Glomerular endothelial cell (primary cell): ENCODE results near the gene FOXL3. TPM values are rescaled to one million over a fixed set of nuclear protein-coding genes. Genes with fewer than 3 reads are reported as not detected.

ENCODE experiments used
- DNase-seq: peaks from one replicate; pipeline ENCODE4 v3.0.0-alpha.2; 2011; ENCODE audit warnings: low read depth, low spot score; ENCODE audit errors: extremely low read depth
- total RNA-seq: library from RNA; depleted of rRNA; stranded (reverse); fragments of >200 nt; gene quantifications from 2 replicates; pipeline ENCODE4 v1.2.3, GENCODE V29; 2015

FOXL3 gene
- total RNA-seq, 1 donor from 2014 or later = not detected

DNA sequence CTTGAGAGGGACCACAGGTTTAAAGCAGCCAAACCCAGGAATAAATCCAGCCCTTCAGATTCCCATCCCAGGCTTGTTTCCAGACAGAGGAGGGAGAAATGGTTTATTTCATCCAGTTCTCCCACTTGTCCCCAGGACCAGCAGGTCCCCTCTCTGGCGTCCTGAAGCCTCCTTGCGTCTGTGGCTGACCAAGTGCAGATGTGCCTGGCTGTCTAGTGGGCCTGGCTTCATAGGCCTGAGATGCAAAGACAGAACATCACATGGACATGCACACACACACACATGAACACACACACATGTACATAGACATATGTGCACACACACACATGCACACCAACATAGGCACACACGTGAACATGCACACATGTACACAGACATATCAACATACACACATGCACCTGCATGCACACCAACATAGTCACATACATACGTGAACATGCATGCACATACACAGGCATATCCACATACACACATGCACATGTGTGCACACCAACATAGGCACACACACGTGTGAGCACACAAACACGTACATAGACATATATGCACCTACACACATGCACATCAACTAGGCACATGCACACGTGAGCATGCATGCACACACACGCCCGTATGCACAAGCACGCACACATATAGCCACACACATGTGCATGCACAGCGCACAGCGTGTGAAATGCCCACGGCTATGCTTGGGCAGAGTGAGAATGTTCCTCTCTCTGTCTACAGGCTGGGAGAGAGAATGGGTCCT is 10.7 kb downstream of the FOXL3 start:
- no peak for DNase-seq

DNA sequence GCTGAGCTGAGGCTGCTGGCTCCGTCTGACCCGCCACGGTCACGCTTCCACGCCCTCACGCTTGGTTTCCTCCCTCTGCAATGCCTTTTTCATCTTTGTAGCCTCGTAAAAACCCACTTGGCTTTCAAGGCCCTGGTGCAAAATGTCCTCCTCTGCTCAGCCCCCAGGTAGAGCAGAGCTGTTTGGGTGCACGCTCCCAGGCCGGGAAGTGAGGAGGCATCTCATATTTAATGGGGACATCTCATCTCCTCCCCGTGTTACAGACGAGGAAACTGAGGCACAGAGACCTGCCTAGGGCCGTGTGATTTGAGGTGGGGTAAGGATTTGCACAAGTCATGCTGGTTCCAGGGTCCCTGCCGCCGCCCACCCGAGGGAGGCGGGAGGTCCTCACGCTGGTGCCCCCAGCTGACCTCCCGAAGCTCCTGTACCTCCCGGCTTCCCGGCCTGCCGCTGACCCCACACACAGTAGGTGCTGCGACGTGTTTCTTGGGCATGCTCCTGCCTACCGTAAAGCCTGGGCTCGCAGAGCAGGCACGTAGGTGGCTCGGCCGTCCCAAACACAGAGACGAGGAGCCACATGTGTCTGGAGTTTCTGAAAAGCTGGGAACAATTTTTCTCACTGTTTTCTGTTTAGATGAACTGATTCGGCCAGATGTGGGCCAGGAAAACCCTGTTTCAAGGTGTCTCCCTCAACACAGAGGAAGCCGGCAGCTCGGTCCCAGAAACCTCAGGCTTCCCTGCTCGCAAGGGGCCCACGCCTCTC is 11.5 kb downstream of the FOXL3 start:
- no peak for DNase-seq

DNA sequence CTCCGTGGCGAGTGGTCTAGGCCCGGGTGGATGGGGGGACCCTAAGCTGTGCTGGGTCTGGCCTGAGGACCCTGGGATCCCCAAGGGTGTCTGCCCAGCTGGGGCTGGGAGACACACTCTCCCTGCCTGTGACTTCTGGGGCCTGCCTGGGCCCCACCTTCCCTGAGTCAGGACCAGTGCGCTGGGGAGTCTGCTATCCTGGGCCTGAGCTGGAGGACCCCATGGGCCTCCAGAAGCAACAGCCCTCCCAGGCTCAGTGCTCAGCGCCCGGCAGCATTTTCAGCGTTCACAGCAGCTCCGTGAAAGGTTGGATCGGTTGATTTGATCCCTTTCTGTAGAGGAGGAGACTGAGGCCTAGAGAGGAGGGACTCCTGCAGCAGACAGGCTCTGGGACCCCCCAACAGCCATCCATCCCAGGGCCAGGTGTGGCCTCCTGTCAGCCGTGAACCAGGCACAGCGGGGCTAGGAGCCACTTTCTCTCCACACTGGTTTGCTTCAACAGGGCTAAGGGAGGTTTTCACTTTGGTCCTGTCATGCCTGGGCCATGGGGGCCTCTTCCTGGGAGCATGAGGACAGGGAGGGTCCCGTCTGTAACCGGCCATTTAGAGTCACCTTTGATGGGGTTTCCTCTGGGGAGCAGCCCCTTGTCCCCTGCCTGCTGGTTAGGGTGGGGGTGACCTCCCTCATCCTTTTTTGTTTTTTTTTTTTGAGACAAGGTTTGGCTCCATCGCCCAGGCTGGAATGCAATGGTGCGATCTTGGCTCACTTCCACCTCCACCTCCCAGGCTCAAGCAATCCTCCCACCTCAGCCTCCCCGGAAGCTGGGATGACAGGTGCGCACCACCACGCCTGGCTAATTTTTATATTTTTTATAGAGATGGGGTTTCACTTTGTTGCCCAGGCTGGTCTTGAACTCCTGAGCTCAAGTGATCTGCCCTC is 12.4 kb downstream of the FOXL3 start:
- no peak for DNase-seq

DNA sequence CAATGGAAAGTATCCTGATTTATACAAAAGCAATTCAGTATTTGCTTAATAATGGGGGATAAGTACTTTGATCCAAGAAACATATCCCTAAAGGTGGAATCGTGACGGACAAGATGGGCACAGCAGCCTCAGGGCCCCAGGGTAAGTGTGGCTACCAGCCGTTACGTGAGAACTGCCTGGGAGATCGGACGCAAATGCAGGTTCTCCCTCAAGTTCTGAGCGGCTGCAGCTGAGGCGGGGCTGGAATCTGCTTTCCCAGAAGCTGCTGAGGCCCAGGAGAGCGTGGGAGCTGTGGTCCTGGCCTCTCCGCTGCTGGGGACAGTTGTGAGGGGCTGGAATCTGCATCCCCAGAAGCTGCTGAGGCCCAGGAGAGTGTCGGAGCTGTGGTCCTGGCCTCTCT is 13.5 kb downstream of the FOXL3 start:
- no peak for DNase-seq

DNA sequence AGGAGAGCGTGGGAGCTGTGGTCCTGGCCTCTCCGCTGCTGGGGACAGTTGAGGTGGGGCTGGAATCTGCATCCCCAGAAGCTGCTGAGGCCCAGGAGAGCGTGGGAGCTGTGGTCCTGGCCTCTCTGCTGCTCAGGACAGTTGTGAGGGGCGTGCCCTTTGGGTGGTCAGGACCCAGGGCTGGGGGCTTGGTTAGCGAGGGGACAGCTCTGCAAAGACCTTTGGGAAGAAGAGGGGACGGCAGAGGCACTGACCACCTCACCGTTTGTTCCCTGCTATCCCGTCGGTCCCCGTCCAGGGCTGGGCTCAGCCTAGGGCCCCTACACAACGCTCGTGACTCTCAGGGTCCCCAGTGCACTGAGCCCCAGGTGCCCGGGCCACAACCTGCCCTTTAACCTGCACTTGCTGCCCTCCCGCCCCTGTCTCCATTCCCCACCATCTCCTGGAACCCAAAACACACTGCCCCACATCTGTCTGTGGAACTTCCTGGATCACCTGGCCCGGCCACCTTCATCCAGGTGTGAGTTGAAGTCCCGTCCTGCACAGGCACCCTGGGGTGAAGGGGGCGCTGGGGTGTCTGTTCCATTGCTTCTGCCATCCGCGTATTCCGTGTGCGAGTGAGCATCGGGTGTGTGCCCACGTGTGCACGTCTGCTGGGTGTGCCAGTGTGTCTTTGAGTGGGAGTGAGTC is 14.1 kb downstream of the FOXL3 start:
- DNase-seq = no peak

DNA sequence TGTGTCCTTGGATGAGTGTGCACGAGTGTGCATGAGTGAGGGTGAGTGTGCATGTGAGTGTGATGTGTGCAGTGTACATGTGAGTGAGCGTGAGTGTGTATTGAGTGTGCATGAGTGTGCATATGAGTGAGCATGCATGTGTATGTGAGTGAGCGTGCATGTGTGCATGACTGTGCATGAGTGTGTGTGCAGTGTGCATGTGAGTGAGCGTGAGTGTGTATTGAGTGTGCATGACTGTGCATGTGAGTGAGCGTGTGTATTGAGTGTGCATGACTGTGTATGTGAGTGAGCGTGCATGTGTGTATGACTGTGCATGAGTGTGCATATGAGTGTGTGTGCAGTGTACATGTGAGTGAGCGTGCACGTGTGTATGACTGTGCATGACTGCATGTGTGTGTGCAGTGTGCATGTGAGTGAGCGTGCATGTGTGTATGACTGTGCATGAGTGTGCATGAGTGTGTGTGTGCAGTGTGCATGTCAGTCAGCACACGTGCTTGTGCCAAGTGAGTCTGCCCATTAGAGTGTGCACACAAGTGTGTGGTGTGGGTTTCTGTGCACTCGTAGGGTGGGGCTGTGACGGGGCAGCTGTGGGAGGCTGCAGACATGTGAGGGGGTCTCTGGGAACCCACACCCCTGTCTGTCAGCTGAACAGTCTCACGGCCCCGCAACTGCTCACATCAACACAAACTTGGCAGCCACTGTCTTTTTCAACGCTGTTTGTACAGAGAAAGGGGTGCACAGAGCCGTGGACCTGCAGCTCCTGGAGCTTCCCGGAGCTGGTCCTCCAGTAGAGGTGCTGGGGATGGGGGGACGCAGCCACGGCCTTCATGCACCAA is 14.8 kb downstream of the FOXL3 start:
- DNase-seq = no peak

DNA sequence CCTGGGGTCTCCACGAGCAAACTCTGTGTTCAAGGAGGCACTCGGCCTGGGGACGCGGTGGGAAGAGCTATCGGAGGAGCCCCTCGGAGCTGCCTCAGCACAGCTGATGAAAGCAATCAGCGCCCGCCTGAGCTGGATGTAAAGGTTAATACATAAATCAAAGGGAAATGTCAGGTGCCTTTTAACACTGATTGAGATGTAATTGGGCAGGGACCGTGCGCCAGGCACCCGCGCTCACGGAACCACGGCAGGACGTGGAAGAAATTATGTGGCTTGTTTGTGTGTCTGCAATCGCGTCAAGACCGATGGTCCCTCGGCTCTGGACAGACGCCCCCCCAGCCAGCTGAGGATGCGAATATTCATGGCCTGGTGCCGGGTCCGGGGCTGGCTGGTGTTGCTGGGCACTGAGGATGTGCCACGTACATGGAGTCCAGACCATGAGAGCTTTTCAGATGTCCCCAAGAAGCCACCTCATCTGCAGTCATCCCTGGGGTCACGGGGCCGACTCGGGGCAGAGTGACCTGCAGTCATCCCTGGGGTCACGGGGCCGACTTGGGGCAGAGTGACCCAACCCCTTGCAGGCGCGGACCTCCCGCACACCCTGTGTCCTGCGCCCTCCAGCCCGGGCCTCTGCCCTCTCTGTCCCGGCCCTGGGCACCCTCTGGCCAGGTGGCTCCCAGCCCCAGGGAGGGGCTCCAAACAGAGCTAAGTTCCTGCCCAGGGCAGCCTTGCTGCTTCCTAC is 15.6 kb downstream of the FOXL3 start:
- no peak for DNase-seq

DNA sequence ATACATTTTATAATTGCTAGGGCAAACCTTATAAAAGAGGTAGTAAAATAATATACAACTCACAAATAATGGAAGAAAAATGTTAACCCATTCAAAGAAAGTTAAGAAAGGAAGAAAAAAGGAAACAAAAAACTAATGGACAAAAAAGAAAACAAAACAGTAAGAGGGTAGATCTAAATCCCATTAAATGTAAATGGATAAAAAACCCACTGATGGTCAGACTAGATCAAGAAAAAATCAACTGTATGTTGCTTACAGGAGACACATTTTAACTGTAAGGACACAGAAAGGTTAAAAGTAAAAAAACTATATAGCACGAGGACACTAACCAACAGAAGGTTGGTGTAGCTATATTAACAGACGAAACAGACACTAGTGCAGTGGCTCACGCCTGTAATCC is 18.0 kb downstream of the FOXL3 start:
- no peak for DNase-seq

DNA sequence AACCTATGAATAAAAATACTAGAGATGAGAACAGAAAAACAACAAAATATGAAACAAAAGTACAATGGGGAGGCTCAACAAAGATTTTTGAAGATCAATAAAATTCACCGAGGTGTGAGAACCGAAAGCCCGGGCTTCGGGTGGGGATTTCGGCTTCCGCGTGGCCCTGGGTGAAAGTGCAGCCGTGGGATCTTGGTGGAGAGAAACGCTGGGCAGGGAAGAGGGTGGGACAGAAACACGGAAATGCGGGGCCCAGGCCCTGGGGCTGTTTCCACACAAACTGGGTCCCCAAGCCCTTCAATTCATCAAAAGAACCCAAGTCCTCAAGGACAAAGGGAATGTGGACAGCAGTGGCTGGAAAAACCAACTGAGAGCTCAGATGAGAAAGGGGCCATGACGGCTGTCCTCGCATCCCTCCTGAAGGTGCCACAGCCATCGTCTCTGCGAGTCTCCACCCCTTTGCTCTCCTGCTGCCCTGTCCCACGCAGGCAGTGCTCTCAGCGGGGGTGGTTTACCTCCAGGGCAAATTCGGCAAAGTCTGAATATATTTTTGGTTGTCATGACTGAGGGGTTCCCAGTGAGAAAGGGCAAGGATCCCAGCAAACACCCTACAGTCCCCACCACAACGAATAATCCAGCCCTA is 19.7 kb downstream of the FOXL3 start:
- DNase-seq = no peak

DNA sequence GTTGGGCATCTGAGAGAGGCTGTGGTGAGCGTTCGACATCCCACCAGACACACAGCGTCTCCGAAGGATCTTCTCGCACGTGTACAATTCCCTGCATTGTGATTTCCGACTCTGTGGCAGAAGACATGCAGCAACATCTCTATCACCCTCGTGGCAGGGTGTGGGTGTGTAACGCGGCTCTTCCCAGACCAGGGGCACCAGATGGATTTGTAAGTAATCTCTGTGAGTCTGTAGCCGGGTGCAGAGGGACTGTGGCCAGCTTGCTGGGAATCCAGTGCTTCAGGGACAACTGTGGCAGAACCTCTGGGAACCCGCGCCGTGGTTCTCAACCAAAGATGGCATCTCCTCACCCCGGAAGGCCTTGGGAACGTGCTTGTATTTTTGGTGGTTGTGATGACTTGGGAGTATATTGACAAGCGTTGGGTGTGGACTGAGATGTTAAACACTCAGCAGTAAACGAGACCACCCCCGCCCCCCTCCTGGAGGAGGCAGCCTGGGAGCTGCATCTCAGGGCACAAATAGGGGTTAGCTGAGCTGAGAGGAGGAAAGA is 21.2 kb downstream of the FOXL3 start:
- no peak for DNase-seq

DNA sequence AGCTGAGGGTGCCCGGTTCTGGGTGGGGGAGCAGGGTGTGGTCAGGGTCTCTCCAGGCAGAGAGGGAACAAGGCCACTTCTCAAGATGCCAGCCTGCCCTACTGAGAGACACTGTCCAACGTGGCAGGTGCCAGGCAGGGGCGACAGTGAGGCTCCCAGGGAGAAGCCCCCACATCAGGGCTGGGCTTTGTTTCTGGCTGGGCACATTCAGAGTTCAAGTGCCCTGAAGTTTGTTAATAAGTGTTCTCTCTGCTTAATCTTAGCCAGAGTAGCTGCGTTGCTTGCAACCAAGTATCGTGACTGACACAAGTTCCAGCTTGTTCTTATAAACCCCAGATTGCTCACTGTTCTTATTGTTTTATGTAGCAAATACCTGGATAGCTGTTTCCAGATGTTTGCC is 21.8 kb downstream of the FOXL3 start:
- no peak for DNase-seq

DNA sequence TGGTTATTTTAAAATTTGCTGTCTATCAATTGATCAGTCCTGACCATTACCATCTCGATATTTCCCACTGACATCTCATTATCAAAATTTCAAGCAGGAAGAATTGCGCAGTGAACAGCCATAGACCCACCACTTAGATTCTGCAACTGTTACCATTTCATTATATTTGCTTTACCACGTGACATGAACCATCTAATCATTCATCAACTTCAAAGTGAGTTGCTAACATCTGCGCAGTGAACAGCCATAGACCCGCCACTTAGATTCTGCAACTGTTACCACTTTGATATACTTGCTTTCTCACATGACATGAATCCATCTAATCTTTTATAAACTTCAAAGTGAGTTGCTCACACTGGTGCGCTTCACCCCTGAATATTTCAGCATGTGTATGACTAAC is 22.5 kb downstream of the FOXL3 start:
- no peak for DNase-seq

DNA sequence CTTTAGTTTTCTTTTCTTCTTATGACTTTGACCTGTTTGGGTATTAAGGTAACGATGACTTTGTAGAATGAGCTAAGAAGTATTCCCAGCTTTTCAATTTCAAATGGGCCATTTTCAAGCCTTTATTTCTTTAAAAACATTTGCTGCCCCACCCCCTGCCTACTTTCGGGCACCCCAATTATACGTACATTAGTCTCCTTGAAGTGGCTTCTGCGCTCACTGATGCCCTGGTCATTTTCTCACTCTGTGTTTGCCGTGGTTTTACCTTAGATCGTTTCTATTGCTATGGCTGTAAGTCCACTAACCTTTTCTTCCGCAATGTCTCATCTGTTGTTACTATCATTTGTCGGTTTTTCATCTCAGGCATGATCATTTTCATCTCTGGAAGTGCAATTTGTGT is 24.9 kb downstream of the FOXL3 start:
- DNase-seq = no peak

DNA sequence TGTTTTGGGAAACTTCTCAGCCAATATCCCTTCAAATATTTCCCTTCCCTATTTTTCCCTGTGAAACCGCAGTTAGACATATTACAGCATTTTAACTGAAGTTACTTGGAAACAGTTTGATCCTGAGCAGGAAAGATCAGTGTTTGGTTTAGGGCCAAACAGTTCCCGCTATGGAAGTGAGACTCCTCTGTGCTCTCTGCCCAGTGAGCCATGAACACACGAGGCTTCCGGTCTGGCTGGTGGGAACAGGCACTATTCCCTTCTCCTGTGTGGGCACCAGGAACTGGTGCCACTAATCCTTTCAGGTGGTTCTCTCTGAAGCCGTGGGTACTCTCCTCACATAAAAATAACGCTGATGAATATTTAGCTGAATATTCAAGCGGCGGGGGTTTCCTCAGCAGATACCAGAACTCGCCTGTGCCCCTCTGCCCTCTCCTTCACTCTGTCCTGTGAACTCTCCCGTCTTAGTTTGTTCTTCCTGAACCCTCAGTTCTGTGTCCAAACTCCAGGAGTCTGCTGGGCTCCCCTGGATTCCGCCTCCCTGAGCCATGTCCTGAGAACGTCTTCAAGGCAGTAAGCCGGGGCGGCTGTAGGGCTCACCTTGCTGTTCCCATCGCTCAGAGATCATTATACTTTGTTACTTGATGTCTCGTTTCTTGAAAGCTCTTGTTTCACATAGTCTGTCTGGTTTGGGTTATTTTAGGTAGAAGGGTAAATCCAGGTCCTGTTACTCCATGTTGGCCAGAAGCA is 25.7 kb downstream of the FOXL3 start:
- DNase-seq = no peak

DNA sequence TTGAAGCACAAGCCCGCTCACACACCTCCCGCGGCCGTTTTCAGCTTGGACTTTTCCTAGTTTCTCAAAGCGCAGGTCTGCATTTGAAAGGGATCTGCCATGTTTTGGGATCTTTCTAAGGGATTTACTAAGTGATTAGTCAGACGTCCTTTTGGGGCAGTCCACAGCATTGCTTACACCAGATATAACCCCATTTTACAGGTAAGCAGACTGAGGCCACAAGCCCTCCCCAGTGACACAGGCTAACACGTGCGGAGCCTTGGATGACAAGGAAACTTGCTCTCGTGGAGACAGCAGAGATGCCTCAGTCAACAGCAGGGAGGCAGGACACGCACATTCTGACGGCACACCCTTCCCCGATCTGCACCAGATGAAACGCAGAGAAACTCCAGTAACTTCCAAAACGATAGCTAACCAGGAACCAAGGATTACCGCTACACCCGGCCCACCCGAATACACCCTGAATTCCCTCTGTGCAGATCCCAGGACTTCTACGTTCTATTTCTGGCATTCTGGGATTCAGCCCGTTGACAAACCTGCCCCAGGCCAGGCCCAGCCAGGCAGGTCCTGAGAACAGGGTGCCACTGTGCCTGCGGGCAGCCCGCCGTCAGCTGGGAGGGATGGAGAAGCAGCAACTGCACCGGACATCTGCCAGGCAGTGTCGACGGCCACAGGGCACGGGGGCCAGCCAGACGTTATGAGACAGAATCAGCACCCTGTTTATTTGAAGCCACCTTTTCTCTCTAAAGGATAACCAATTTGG is 27.9 kb downstream of the FOXL3 start:
- no peak for DNase-seq

DNA sequence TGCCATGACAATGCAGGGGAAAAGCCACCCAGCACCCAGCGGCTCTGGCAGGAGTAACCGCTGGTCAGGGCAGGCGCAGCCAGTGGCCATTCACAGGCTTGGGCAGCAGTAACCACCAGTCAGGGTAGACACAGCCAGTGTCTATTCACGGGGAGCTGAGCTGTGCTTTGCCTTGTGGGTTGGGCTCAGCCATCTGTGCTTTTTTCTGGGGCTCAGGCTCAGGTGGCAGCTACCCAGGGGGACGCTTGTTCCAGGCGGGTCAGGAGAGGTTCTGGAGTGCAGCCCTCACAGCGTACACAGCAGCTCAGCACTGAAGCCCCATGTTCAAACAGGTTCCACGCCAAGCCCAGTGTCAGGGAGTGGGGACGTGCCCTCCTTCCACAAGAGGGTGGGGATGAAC is 28.5 kb downstream of the FOXL3 start:
- DNase-seq = no peak
